GM19351 (cell line): Measurements from ENCODE around the gene RSPO1.
"Not testable (repeated sequence)": the region's sequence is repeated elsewhere in the genome, so short reads cannot be mapped to it uniquely, and the experiment has no call there.

Experiments used
- ATAC-seq: cut with Tn5 transposase; IDR thresholded peaks from one replicate; pipeline ENCODE4 v1.9.1; 2021; ENCODE audit warnings: mild to moderate bottlenecking, moderate library complexity; ENCODE audit not compliant: unreplicated experiment

RSPO1 gene

DNA sequence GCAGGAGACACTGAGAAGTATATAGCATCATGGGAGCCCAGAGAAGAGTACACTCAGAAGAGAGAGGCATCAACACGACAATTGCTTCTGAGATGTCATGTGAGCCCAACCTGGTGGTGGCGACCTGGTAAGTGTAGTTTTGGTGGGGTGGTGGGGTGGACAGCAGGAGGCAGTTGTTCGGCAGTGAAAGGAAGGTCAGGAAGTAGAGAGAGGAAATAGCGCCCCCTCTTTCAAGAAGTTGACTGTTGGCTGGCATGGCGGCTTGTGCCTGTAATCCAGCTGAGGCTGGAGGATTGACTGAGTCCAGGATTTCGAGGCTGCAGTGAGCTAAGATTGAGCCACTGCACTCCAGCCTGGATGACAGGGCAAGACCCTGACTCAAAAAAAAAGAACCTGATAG, 12.6 kb downstream of the RSPO1 start:
- no peak for ATAC-seq

DNA sequence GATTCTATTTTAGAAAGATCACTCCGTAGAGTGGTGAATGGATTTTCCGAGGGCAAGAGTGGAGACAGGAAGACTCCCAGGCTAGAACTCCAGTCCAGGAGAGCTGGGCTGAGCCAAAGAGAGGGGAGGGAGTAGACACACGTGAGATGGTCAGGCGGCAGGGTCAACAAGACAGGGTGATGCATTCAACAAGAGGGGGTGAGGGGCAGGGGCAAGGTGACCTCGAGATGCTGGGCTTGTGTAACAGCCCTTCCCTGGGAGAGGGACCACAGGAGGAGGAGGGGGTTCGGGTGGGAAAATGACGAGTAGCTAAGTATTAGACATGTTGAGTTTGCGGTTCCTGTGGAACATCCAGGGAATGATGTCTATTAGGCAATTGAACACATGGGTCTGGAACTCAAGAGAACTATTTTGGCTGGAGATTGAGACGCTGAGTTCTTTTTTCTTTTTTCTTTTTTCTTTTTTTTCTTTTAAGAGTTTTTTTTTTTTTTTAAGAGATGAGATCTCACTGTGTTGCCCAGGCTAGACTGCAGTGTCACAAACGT, 13.3 kb downstream of the RSPO1 start:
- ATAC-seq, result no peak

DNA sequence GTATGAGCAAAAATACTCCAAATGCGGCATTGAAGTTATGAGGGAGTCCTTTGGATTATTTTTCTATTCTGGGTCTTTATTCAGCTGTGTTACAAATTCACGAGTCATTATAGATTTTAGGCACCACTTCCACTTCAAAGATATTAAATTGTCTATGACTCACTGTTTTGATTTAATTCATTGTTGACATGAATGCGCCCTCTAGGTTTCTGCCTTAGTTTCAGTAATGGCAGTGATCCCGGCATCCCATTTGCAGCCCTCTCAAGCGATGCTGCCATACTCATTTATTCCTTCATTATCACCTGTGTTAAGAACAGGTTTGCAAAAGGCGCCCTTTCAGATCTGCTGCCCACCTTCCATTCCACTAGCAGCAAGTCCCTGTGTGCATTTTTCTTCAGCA, 14.0 kb downstream of the RSPO1 start:
- no peak for ATAC-seq

DNA sequence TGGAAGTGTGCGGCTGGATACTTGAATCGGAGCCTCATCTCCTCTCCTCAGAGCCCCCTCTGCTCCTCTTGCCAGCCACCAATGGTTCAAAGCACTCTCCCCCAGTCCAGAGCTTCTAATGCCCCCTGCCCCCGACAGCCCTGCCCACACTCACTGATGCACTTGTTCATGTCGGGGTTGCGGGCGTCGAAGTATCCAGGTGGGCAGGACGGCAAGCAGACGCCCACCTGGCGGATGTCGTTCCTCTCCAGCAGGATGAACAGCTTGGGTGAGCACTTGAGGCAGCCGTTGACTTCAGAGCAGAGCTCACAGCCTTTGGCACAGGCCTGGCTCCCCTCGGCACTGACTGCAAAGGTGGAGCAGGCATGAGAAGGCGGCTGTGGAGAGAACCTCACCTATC, 18.4 kb downstream of the RSPO1 start:
- ATAC-seq, result no peak

GRCh38 chr1:37614105-37614504, 20.6 kb downstream of the RSPO1 start:
- no peak for ATAC-seq

DNA sequence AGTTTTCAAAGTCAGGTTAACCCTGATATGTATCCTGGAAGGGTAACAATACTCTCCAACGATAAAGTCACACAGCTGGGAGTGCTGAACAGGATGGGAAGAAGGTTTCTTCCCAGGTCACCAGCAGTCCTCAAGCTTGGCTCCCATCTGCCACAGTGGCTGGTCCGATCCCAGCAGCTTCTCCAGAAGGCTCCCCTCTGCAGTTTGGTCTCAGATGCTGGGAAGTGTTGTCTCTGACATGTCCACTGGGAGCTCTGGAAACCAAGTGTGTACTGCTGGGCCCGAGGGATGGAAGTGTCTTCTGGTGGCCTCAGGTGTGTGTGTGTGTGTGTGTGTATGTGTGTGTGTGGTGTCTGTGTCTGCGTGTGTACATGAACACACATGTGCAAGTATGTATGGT, 22.5 kb downstream of the RSPO1 start:
- no peak for ATAC-seq

GRCh38 chr1:37609994-37610393, 24.7 kb downstream of the RSPO1 start:
- ATAC-seq, result no peak

DNA sequence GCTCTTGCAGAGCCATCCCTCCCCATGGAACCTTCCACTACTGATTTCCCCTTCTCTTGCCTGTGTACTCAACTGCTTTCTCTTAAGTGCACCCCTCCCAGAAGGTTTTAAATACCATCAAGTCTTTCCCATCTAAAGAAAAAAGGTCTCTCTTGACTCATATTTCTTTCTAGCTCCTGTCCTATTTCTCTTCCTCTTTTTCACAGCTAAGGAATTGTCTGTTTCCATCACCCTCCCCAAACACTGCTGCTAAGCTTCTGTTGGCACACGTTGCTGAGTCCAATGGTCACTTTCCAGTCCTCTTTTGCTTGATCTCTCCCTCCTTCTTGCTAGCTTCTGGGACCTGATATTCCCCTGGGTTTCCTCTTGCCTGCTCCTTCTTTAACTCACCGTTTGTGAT, 25.7 kb downstream of the RSPO1 start:
- ATAC-seq, result no peak

GRCh38 chr1:37606481-37607263, 28.0 kb downstream of the RSPO1 start:
- no peak for ATAC-seq

DNA sequence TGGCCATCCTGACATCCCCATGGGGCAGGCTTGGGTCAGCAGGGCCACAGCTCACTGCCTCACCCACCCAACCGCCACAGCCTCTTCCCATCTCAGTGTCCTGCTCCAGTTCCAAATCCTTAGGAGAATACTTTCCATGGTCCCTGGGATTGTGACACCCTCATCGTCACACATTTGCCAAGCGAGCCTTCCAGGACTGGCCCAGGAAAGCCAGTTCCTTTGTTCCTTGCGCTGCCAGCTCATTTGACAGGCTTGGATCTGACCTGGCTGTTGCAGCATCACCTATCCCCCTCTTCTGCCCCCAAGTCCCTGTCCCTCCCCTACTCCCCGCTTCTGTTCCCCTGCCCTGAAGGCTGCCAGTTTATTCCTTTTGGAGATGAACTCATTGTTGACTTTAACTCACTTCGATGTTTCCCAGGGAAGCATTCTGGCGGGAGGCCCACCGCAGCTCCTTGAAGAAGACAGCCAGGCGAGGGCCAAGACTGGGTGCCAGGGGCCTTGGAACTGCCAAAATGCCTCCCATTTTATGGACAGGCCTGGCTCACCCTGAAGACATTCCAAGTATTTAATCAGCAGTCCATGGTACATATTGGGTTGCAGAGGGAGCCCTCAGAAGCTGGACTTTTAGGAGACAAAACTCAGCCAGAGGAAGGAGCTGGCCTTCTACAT, 28.8 kb downstream of the RSPO1 start:
- no peak for ATAC-seq

DNA sequence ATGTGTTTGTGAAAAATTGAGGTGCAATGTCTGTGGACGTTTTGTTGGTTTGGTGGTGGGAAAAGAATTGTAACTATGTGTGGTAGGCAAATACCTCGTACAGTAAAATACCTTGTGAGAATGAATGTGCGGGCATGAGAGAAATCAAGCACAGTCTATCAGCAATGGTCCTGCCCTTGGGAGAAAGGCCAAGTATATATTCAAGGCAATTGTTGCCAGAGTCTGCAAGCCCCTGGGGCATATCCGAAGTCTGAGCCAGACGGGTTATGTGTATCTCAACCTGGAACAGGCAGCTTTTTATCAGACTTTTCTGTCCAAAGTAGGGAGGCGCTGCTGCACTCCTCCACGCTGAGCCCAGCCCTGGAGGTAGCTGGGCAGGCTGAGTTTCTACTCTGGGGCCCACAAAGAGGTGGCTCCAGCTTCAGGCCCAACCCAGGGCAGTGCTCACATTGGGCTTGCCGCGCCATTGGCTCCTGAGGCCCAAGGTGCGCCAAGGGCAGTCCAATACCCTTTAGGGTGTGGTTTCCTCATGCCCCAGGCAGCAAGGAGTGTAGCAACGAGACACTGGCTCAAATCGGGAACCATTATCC, 29.5 kb downstream of the RSPO1 start:
- ATAC-seq, result no peak

DNA sequence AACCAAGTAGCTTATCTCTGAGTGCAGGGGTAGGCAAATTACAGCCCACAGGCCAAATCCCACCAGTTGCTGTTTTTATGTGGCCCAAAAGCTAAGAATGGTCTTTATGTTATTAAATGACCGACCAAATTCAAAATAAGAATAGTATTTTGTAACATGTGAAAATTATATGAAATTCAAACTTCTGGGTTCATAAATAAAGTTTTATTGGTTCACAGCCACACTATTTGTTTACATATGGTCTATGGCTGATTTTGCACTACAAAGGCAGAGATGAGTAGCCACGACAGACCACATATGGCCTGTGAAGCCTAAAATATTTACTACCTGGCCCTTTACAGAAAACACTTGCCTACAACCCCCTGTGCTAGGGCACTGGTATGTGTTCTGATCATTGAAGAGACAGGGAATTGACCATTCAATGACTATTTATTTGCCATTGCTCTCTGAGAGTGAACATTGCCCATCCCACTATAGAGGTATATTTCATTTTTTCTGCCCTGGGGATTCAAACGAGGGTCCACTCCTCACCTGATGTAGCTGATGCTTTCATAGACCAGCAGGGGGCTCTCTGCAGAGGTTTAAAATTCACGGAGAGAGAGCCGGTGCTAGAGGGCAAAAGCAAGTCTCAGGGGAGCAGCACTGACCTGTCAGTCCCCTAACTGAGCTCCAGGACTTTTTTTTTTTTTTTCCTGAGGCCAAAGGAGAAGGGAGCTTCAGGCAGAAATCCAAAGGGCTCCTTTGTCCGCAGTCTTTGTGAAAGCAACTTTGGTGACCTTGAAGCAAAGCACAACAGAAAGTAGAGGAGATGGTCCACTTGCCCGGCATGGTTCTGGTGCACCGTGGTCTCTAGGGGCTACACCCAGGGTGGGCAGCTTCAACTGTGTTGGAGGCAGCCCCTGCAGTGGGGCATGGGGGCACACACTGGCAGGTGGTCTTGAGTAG, 31.7 kb downstream of the RSPO1 start:
- no peak for ATAC-seq

GRCh38 chr1:37601441-37601840, 33.3 kb downstream of the RSPO1 start:
- no peak for ATAC-seq

DNA sequence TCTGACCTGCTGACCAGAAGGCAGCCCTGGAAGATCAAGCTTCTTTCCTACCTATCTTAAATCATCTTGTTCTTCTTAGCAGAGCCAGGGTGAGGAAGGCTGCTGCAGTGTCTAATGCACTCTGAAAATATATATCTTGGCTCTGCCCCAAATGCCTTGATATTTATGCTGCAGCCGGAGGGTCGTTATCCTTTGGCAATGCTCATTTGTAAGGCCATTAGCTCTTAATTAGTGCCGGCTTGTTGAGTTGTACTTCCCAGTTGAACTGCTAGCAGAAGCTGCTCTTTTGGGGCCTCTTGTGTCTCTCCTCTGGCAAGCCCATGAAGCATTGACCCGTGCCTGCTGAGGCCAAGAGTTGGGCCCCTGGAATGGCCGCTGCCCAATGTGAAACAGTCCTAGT, 34.8 kb downstream of the RSPO1 start:
- ATAC-seq, result no peak

DNA sequence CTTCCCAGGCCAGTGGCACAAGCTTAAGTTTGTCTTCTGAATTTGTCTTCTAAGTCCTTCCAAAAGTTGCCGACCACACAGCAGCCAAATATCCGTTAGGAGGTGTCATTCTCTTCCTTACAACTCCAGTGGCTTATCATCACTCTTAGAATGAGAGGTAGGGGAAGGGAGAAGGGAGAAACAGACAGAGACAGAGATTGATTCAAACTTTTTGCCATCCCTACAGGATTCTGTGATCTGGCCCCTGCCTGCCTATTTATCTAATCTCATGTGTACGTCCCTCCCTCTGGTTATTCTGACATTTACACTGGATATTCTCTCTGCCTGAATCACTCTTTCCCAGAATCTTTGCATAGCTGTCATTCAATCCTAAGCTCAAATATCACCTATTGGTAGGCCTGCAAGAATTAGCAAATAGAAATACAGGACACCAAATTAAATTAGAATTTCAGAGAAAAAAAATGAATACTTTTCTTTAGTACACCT, 38.5 kb downstream of the RSPO1 start:
- ATAC-seq, result no peak

DNA sequence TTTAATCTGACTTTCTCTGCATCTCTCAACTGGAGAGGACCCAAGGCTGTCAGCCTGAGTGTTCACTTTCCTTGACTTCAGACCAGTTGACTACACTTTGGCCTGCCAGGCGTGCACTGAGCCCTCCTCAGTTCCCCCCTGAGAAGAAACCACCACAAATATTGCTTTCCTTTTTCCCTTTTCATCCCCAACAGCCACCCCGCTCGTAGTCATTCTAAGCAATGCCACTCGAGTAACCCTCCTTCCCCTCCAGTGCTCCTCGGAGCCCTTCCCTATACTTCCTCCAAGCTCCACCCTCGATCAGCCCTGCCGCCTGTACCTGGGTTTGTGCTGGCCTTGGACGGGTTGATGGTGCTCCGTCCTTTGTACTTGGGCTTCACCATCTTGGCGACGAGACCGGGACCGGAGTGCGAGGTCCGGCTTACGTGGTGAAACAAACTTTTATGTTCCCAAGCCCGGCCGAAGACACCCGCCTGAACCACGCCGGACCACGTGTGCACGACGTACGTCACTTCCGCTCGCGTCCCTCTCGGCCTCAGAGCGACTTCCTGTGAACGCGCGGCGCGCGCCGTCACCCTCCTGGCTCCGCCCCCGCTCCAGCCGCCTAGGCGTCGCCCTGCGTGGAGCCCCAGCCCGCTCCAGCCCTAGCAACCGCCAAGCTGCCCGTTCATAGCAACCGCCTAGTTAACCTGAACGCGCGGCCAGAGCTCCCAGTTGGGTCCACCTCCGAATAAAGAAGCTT, 39.1 kb downstream of the RSPO1 start, which contains the start of gene GNL2:
Gene GNL2 (minus strand): TSS at position 498 of the 742 bp plus-strand sequence. CDS start 115 bp downstream, at position 383.
- peak; percentile 97 for ATAC-seq

DNA sequence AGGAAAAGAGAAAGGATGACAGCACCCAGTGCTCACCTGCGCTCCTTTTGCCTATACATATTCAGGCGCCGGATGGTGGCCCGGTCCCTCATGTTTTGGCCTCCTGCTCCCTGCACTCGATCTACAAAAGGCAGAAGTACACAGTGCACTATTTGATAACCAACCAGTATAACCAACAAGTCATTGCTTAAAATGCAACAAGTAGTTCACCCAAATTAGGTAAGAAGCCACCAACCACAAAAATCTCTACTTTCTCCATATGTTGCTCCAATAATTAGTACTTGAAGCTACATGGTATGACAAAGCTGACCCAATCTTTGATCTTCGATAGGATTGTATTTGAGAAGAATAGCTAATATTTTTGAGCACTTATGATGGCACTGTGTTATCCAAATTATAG, 41.0 kb downstream of the RSPO1 start:
- ATAC-seq, result no peak

DNA sequence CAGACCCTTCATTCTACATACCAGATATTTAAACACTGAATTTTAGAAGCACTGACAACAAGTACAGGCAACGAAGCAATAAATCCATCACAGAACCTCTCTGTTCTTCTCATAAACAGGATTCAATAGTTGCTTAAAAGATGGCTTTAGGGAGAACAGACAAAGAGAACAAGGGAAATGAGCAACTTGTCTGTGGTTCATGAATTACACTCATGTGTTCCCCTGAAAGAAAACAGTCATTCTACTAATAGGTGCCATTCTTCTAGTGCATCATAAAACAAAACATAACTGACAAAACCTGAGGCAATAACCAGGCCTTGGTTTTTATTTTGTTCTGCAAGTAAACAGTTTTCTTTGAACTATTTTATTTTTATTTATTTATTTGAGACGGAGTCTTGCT, 45.8 kb downstream of the RSPO1 start:
- ATAC-seq, result no peak

DNA sequence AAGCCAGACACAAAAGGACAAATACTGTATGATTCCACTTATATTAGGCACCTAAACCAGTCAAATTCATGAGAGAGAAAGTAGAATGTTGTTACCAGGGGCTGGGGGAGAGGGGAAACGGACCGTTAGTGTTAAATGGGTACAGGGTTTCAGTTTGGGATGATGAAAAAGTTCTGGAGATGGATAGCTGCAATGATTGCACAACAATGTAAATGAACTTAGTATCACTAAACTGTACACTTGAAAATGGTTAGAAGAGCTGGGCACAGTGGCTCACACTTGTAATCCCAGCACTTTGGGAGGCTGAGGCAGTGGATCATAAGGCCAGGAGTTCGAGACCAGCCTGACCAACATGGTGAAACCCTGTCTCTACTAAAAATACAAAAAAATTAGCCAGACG, 50.1 kb downstream of the RSPO1 start:
- not testable (repeated sequence) for ATAC-seq

DNA sequence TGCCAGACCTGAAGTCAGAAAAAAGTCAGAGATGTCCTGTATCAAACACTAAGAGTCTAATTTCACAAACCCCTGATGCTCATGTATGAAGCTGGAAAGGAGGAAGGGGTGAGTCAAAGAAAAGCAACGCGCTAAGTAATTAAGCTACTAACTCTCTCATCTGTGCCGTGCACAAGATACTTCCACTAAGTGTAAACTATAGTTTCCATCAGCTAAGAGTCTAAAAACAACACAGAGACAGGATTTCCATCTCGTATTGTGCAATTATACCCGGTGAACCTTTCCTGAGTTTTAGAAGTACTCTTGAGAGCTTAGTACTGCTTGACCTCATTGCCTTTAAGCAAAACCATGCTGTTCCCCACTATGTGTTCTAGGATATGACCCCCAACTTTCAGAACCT, 59.0 kb downstream of the RSPO1 start:
- ATAC-seq, result no peak
